GM12801 (cell line): ENCODE results near the gene MS4A10.

Source experiments
- CTCF ChIP-seq: IDR thresholded peaks from one replicate; pipeline ENCODE4 v1.5.1; 2011; ENCODE audit warnings: control low read depth; ENCODE audit not compliant: insufficient read length; ENCODE audit errors: extremely low read depth

The MS4A10 gene

GRCh38 chr11:60783141-60783484 is 2.0 kb upstream of the MS4A10 start:
- TF ChIP-seq CTCF = no peak

GRCh38 chr11:60783911-60784310 is 1.2 kb upstream of the MS4A10 start:
- TF ChIP-seq CTCF = no peak

GRCh38 chr11:60785806-60786361 is 751 bp downstream of the MS4A10 start:
- TF ChIP-seq CTCF = no peak

GRCh38 chr11:60786811-60787567 is 1.9 kb downstream of the MS4A10 start:
- no peak for TF ChIP-seq CTCF

- TF ChIP-seq CTCF = no peak
Measured at GRCh38 chr11:60788401-60789125, 3.4 kb downstream of the MS4A10 start.

GRCh38 chr11:60790726-60791125 is 5.6 kb downstream of the MS4A10 start:
- no peak for TF ChIP-seq CTCF

- TF ChIP-seq CTCF = no peak
Measured at GRCh38 chr11:60791153-60791933, 6.2 kb downstream of the MS4A10 start.
